Measurements from ENCODE around the gene ACAP2. TPM values are rescaled to one million over a fixed set of nuclear protein-coding genes. Genes with fewer than 3 reads are reported as not detected.
"Not testable (repeated sequence)": the region's sequence is repeated elsewhere in the genome, so short reads cannot be mapped to it uniquely, and the experiment has no call there.

Gene ACAP2
- total RNA-seq, 6 experiments from 2014 or later = 37.7 to 47.1 (median 45.2) TPM

- no peak for TF ChIP-seq CTCF (IDR thresholded peaks at IDR 0.05)
- peak; percentile 39 for DNase-seq
- Mint-ChIP-seq H3K4me3 (0 out of 2 replicates have a peak overlapping the region, but pooled peaks have one; percentile 8), H3K4me1 (ENCODE audit: low read depth) (peaks cover 18% of the 10 kb centered on the region), H3K27me3 (ENCODE audit: insufficient read depth) (no peaks in the 10 kb centered on the region), H3K9me3 (no peaks in the 10 kb centered on the region), H3K36me3 (ENCODE audit: low read depth) (peaks cover 39% of the 10 kb centered on the region), H3K27ac (peak overlapping the region; percentile 51)
These were observed 140.4 kb downstream of the ACAP2 start for GRCh38 chr3:195302431-195302830.

- H3K36me3 Mint-ChIP-seq (ENCODE audit: low read depth) = peaks cover 22% of the 10 kb centered on the region
- H3K4me3 Mint-ChIP-seq = no peak overlapping the region
- H3K9me3 Mint-ChIP-seq = no peaks in the 10 kb centered on the region
- no peak overlapping the region for H3K27ac Mint-ChIP-seq
- no peaks in the 10 kb centered on the region; the same call in 1 of the 2 replicates for H3K27me3 Mint-ChIP-seq (ENCODE audit: insufficient read depth)
- TF ChIP-seq CTCF (IDR thresholded peaks at IDR 0.05) = no peak
- DNase-seq = no peak
- H3K4me1 Mint-ChIP-seq (ENCODE audit: low read depth) = peaks cover 11% of the 10 kb centered on the region
These were observed 145.4 kb downstream of the ACAP2 start for GRCh38 chr3:195297446-195297845.

- DNase-seq = no peak
- Mint-ChIP-seq H3K27ac (no peak overlapping the region), H3K4me1 (ENCODE audit: low read depth) (peaks cover 3% of the 10 kb centered on the region), H3K27me3 (ENCODE audit: insufficient read depth) (no peaks in the 10 kb centered on the region; the same call in 1 of the 2 replicates), H3K9me3 (no peaks in the 10 kb centered on the region), H3K36me3 (ENCODE audit: low read depth) (peaks cover 19% of the 10 kb centered on the region), H3K4me3 (no peak overlapping the region)
- no peak for TF ChIP-seq CTCF (IDR thresholded peaks at IDR 0.05)
These were observed 146.2 kb downstream of the ACAP2 start for GRCh38 chr3:195296662-195297061.

GRCh38 chr3:195291121-195291520 is 151.7 kb downstream of the ACAP2 start:
- Mint-ChIP-seq H3K4me3 (no peak overlapping the region), H3K36me3 (ENCODE audit: low read depth) (peaks cover 8% of the 10 kb centered on the region), H3K4me1 (ENCODE audit: low read depth) (peaks cover 13% of the 10 kb centered on the region), H3K27ac (no peak overlapping the region), H3K27me3 (ENCODE audit: insufficient read depth) (no peaks in the 10 kb centered on the region; the same call in 1 of the 2 replicates), H3K9me3 (no peaks in the 10 kb centered on the region)
- TF ChIP-seq CTCF (IDR thresholded peaks at IDR 0.05) = no peak
- DNase-seq = no peak

GRCh38 chr3:195290643-195291042 is 152.2 kb downstream of the ACAP2 start:
- not testable (repeated sequence) for H3K27me3 Mint-ChIP-seq (ENCODE audit: insufficient read depth); H3K9me3 Mint-ChIP-seq; DNase-seq; H3K36me3 Mint-ChIP-seq (ENCODE audit: low read depth); H3K27ac Mint-ChIP-seq; H3K4me3 Mint-ChIP-seq
- peaks cover 18% of the 10 kb centered on the region for H3K4me1 Mint-ChIP-seq (ENCODE audit: low read depth)

- H3K4me3 Mint-ChIP-seq = peak overlapping the region; percentile 37
- peaks cover 14% of the 10 kb centered on the region for H3K36me3 Mint-ChIP-seq (ENCODE audit: low read depth)
- no peak for DNase-seq
These were observed 156.5 kb downstream of the ACAP2 start for GRCh38 chr3:195286115-195286872.

More at GRCh38 chr3:195286115-195286872, 156.5 kb downstream of the ACAP2 start:
- no peak for TF ChIP-seq CTCF (IDR thresholded peaks at IDR 0.05)
- H3K4me1 Mint-ChIP-seq (ENCODE audit: low read depth) = peaks cover 24% of the 10 kb centered on the region
- no peaks in the 10 kb centered on the region for H3K27me3 Mint-ChIP-seq (ENCODE audit: insufficient read depth)
- peak overlapping the region; percentile 67 for H3K27ac Mint-ChIP-seq
- no peaks in the 10 kb centered on the region for H3K9me3 Mint-ChIP-seq

Measured in HFFc6 (cell line).